ENCODE data around the gene RUSF1.

RUSF1 gene

GRCh38 chr16:31532896-31533295 lies 24.7 kb upstream of the RUSF1 start:
- TF ChIP-seq SIN3A (IDR thresholded peaks at IDR 0.05; ENCODE audit: borderline replicate concordance, insufficient read depth, low read length) = no peak
- no peak for TF ChIP-seq POLR2AphosphoS5 (IDR thresholded peaks at IDR 0.05; ENCODE audit: low read depth, low read length)
- no peak for TF ChIP-seq FOXP2 (optimal IDR thresholded peaks at IDR 0.05; ENCODE audit: borderline replicate concordance, extremely low read depth, extremely low read length, insufficient read depth)
- no peak for TF ChIP-seq TAF1 (IDR thresholded peaks at IDR 0.05; ENCODE audit: borderline replicate concordance, insufficient read depth, low read length)
- TF ChIP-seq REST (IDR thresholded peaks at IDR 0.05; ENCODE audit: insufficient read depth in 1 of 2, low read depth in 2 of 2, low read length in 2 of 2) = no peak

- TF ChIP-seq REST (IDR thresholded peaks at IDR 0.05; ENCODE audit: insufficient read depth in 1 of 2, low read depth in 2 of 2, low read length in 2 of 2) (no peak), POLR2AphosphoS5 (IDR thresholded peaks at IDR 0.05; ENCODE audit: low read depth, low read length) (no peak), TAF1 (IDR thresholded peaks at IDR 0.05; ENCODE audit: borderline replicate concordance, insufficient read depth, low read length) (no peak), FOXP2 (optimal IDR thresholded peaks at IDR 0.05; ENCODE audit: borderline replicate concordance, extremely low read depth, extremely low read length, insufficient read depth) (no peak), SIN3A (IDR thresholded peaks at IDR 0.05; ENCODE audit: borderline replicate concordance, insufficient read depth, low read length) (no peak)
Observed at GRCh38 chr16:31532120-31532519, 23.9 kb upstream of the RUSF1 start.

GRCh38 chr16:31531096-31531495 lies 22.9 kb upstream of the RUSF1 start:
- TF ChIP-seq REST (IDR thresholded peaks at IDR 0.05; ENCODE audit: insufficient read depth in 1 of 2, low read depth in 2 of 2, low read length in 2 of 2) (no peak), TAF1 (IDR thresholded peaks at IDR 0.05; ENCODE audit: borderline replicate concordance, insufficient read depth, low read length) (no peak), SIN3A (IDR thresholded peaks at IDR 0.05; ENCODE audit: borderline replicate concordance, insufficient read depth, low read length) (no peak), POLR2AphosphoS5 (IDR thresholded peaks at IDR 0.05; ENCODE audit: low read depth, low read length) (no peak), FOXP2 (optimal IDR thresholded peaks at IDR 0.05; ENCODE audit: borderline replicate concordance, extremely low read depth, extremely low read length, insufficient read depth) (no peak)

GRCh38 chr16:31530405-31530804 lies 22.2 kb upstream of the RUSF1 start:
- TF ChIP-seq SIN3A (IDR thresholded peaks at IDR 0.05; ENCODE audit: borderline replicate concordance, insufficient read depth, low read length) (no peak), FOXP2 (optimal IDR thresholded peaks at IDR 0.05; ENCODE audit: borderline replicate concordance, extremely low read depth, extremely low read length, insufficient read depth) (no peak), REST (IDR thresholded peaks at IDR 0.05; ENCODE audit: insufficient read depth in 1 of 2, low read depth in 2 of 2, low read length in 2 of 2) (no peak), POLR2AphosphoS5 (IDR thresholded peaks at IDR 0.05; ENCODE audit: low read depth, low read length) (no peak), TAF1 (IDR thresholded peaks at IDR 0.05; ENCODE audit: borderline replicate concordance, insufficient read depth, low read length) (no peak)

- no peak for TF ChIP-seq TAF1 (IDR thresholded peaks at IDR 0.05; ENCODE audit: borderline replicate concordance, insufficient read depth, low read length)
- TF ChIP-seq SIN3A (IDR thresholded peaks at IDR 0.05; ENCODE audit: borderline replicate concordance, insufficient read depth, low read length) = no peak
- no peak for TF ChIP-seq FOXP2 (optimal IDR thresholded peaks at IDR 0.05; ENCODE audit: borderline replicate concordance, extremely low read depth, extremely low read length, insufficient read depth)
- no peak for TF ChIP-seq POLR2AphosphoS5 (IDR thresholded peaks at IDR 0.05; ENCODE audit: low read depth, low read length)
- TF ChIP-seq REST (IDR thresholded peaks at IDR 0.05; ENCODE audit: insufficient read depth in 1 of 2, low read depth in 2 of 2, low read length in 2 of 2) = no peak
Observed at GRCh38 chr16:31529937-31530312, 21.7 kb upstream of the RUSF1 start.
